ENCODE measurements around the gene PTPRE. TPM values are rescaled to one million over a fixed set of nuclear protein-coding genes. Genes with fewer than 3 reads are reported as not detected.
A peak's percentile ranks its signal among the peaks of the same experiment; 100 is the strongest.

The PTPRE gene
- total RNA-seq: 20.9 TPM

DNA sequence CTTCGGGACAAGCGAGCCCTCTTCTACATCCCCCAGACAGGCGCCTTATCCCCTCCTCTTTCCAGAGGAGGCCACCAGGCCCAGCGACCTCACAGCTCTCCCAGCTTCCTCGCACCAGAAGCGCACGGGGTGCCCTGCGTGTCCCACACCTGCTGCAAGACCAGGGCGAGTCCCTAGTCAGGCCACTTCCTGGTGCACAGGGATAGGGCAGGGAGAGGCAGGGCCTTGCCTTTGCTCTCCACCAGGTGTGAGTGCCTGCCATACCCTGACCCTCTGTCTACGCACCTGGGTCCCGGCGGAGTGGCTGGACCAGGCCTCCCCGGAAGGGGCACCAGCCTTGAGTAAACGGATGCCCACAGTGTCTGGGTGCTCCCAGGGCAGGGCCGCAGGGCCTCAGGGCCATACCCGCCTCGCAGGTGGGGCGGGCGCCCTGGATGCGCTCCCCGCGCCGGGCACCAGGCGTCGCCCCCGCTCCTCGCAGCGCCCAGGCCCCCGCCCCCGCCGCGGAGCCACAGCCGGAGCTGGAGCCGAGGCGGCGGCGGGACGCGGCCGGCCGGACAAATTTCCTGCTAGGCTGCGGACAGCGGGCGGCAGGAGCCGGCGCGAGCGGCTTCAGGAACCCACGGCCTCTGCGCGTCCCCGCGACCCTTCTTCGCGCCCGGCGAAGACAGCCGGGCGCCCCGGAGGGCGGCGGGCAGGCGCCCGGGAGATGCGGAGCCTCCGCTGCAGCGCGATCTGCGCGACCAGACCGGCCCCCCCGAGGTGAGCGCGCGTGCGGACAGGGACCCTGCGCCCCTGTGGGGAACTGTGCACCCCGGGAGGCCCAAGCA, at the start of gene PTPRE:
PTPRE (plus strand) TSS at position 556 of the 830 bp plus-strand sequence. CDS start 133,779 bp downstream, outside the sequence.
- peak; percentile 80 for DNase-seq

DNA sequence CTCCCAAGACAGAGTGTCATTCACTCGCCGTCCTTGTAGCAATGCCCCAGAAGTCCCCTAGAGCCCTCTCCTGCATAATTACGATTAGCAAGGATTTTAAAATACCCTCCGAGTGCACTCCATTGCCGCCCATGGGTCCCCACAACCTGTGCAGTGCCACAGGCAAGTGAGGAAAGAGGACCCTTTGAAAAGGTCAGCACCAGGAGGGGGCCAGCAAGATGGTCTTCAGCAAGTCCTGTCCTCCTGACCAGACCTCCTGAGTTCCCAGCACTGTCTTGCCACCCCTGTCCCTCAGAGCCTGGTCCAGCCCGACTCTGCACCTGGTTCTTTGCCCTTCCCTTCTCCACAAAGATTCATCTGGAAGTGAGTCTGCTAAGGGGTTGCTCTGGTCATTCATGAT, 46.3 kb upstream of the PTPRE start:
- DNase-seq: no peak

GRCh38 chr10:127863231-127863825, 43.6 kb upstream of the PTPRE start:
- DNase-seq: no peak

GRCh38 chr10:127866276-127867013, 40.5 kb upstream of the PTPRE start:
- no peak for DNase-seq

DNA sequence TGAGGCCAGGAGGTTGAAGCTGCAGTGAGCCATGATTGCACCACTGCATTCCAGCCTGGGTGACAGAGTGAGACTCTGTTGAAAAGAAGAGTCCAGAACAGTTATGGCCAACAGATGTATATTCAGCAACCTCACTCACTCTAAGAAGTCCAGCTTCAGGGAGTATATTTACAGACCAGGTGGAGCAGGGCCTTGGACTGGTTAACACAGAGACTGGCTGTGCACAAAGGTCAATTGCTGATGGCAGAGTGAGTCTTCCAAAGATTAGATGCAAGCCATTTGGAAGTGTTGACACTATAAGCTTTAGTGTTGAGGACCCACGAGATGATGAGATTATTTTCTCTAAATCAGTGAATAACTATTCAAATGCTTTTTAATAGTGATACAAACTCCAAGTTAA, 39.1 kb upstream of the PTPRE start:
- DNase-seq: no peak

DNA sequence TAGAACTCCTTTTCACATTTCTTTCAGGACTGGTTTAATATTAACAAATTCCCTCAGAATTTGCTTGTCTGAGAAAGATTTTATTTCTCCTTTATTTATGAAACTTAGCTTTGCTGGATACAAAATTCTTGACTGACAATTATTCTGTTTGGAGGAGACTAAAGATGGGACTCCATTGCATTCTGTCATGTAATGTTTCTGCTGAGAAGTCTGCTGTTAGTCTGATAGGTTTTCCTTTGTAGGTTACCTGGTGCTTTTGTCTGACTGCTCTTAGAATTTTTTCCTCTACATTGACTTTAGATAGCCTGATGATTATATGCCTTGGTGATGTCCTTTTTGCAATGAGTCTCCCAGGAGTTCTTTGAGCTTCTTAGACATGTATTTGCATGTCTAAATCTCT, 37.6 kb upstream of the PTPRE start:
- no peak for DNase-seq

GRCh38 chr10:127871631-127872010, 35.3 kb upstream of the PTPRE start:
- no peak for DNase-seq

DNA sequence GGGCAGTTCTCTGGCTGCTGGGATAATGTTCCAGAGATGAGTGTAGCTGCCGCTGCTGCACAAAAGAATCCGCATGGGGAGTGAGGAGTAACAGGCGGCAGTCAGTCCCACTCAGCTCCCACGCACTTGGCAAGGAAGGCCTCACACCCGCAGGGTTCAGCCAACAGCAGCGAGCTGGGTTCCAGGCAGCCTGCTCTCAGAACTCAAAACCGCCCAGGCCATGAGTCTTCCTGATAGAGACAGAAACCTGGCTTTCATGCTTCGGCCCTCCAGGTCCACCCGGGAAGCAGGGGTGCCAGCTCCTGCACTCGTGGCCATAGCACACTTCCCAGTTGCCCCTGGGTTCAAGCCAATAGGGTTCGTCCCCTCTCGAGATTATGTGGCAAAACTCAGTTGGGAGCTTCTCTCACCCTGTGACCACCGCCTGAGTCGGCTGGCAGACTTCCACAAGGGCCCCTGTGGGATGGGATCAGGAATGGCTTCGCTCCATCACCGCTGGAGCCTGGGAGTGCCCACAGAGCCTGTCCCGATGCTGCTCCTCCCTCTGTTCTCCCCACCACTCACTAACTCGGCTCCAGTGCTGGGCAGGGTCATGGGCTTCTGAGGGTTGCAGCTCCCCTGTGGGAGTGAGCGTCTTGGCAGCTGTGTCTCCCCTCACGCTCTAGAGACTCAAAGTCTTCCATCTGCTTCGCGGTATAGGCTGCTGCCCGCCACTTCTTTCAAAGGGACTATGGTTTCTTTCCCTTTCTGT, 34.7 kb upstream of the PTPRE start:
- no peak for DNase-seq

- no peak for DNase-seq
Observed at GRCh38 chr10:127872871-127873600, 33.9 kb upstream of the PTPRE start.

DNA sequence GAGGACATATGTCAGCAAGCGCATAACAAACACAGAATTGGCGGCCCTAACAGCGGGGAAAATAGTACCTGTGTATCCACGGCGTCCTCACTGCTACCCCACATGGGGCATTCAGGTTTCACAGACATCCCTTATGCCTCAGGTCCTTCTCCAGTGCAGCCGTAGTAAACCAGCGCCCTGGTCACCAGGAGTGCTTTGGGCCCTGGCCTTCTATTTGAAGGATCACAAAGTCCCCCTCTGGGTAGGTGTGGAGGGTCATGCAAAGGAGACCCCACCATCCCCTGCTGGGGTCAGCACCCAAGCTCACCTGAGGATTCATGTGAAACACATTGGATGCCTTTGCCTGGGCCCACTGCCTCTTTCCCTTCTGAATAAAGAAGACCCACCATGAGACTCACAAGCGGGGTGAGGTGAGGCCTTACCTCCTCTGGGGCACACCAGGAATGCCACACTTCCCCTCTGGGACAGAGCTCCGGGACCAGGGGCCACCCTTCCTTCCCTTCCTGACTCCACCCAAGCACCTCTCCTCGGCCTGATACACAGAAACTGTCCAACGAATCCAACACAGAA, 32.9 kb upstream of the PTPRE start:
- DNase-seq: no peak

GRCh38 chr10:127874671-127875448, 32.0 kb upstream of the PTPRE start:
- no peak for DNase-seq

DNA sequence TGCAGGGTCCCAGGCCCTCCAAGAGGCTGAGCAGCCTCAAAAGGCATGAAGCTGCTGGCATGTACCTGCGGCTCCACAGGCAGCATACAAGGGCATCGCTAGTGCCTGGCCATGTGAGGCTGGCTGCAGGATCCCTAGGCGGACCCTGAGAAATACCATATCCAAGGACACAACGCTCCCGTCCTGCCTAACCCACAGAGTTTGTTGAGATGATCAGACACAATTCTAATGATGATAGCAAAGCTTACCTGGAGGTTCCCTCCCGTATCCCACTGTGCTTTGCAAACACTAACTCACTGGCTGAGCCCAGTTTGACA, 31.5 kb upstream of the PTPRE start:
- no peak for DNase-seq

DNA sequence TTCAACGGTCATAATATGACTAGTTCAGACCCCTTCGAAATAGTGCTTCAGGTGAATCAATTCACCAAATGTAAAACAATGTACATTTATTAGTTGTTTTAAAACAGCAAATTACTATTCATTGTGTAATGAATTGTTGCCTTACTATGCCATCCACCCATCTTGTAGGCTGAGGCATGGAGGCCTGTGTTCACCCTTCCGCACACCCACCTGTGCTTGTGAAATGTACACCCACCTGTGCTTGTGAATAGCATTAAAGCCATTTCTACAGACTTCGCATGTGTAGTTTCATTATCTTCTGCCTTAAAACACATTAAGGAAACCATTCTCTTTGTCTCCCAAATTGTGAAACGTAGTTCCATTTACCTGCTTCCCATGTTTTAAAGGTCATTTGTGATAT, 31.0 kb upstream of the PTPRE start:
- no peak for DNase-seq

DNA sequence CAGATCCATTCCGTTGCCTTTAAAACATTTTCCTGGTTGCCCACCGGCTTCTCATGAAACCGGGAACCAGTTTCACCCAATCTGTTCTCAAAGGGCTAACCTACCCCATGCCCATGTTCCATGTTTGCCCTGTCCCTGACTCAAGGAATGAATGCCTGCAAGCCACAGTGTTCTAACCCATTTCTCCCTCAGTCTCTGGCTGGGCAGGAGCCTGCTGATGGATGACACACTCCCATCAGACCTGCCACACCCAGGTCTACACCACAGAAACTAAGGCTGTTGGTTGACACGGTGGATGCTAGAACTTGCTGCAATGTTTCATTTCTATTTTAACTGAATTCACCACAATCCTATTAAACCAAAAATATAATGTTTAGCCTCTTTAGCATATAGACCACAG, 29.8 kb upstream of the PTPRE start:
- DNase-seq: no peak

- DNase-seq: no peak
Observed at GRCh38 chr10:127877699-127878098, 29.2 kb upstream of the PTPRE start.

GRCh38 chr10:127878475-127879055, 28.3 kb upstream of the PTPRE start:
- DNase-seq: no peak

DNA sequence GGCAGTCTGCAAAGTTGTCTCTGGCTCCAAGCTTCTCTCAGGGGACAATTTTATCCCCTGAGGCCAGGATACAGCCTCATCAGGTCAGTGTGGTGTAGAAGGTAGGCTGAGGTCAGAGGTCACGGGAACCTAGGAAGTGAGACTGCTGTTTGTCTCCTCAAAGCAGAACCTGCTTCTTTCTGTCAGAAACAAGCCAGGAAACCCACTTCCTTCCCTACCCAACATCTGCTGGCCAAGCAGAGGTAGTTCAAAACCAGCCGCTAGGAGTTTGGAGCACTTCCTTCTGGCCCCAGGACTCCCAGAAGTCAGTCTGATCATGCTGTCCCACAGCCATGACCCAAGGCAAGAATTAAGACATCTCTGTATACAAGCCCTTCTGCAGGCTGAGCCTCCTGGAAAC, 26.3 kb upstream of the PTPRE start:
- no peak for DNase-seq

- DNase-seq: no peak
Observed at GRCh38 chr10:127881262-127881661, 25.6 kb upstream of the PTPRE start.

DNA sequence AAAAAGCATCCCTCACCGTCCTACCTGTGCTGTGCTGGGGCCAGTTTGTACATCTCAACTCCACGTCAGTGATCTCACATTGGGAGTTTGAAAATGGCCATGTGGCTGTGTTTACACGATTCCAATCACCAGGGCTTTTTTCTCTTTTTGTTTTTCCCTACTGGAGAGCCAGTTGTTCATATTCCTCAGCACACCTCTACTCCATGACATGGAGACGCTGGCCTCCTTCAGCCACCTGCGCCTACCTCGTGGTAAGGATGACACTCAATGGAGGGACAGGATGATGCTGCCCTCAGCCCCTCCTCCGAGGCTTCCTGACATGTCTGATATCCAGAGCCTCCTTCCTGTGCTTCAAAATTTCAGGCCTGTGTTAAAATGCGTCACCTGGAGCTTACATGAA, 24.5 kb upstream of the PTPRE start:
- DNase-seq: no peak

DNA sequence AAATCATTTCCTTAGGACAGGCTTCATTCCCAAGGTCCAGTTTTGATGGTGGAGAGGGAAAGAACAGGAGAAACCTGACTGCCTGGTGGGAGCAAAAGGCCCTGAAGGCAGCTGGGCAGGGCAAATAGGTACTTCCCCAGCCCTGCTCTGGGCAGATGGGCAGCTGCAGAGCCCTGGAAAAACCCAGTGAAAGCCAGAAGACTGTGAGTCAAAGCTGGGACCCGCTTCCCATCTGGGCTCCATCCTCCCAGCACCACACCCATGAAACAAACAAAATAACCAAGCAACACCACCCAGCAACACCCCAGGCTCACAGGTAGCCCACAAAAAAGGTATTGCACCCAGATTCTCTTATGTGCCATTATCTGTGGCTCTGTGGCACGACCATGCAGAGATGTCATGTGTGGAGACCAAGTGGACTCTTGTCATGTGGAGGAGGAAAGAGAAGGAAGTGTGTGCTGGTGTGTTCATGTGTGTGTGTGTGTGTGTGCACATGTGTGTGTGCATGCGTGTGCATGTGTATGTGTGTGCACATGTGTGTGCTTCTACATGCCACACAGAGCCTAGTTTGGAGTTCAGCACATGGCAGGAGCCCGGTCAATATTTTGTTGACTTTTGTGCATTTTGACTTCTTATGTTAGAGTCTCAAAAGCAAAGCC, 24.0 kb upstream of the PTPRE start:
- no peak for DNase-seq
